T-helper 9 cell (primary cell): Measurements from ENCODE around the gene FSD1L.

Experiments used
- DNase-seq: peaks from one replicate; pipeline ENCODE4 v3.0.0-alpha.2; 2020

Gene FSD1L

GRCh38 chr9:105436783-105437182, 11.1 kb upstream of the FSD1L start:
- no peak for DNase-seq

- no peak for DNase-seq
Observed at GRCh38 chr9:105437704-105438103, 10.1 kb upstream of the FSD1L start.

GRCh38 chr9:105438141-105438806, 9.6 kb upstream of the FSD1L start:
- no peak for DNase-seq

- no peak for DNase-seq
Observed at GRCh38 chr9:105439428-105439827, 8.4 kb upstream of the FSD1L start.

- no peak for DNase-seq
Observed at GRCh38 chr9:105441616-105442160, 6.1 kb upstream of the FSD1L start.

GRCh38 chr9:105443121-105443520, 4.7 kb upstream of the FSD1L start:
- DNase-seq = no peak

GRCh38 chr9:105444130-105444529, 3.7 kb upstream of the FSD1L start:
- DNase-seq = no peak

GRCh38 chr9:105445203-105445881, 2.5 kb upstream of the FSD1L start:
- DNase-seq = no peak

- DNase-seq = no peak
Observed at GRCh38 chr9:105447386-105447813, 434 bp upstream of the FSD1L start.

GRCh38 chr9:105449081-105449480, 1.2 kb downstream of the FSD1L start:
- no peak for DNase-seq

GRCh38 chr9:105452185-105452584, 4.4 kb downstream of the FSD1L start:
- DNase-seq = no peak

GRCh38 chr9:105455836-105456475, 8.1 kb downstream of the FSD1L start:
- DNase-seq = no peak

GRCh38 chr9:105457560-105458294, 9.9 kb downstream of the FSD1L start:
- no peak for DNase-seq

GRCh38 chr9:105458404-105458803, 10.6 kb downstream of the FSD1L start:
- no peak for DNase-seq

GRCh38 chr9:105459336-105459735, 11.5 kb downstream of the FSD1L start:
- DNase-seq = no peak

GRCh38 chr9:105466898-105467455, 19.1 kb downstream of the FSD1L start:
- no peak for DNase-seq

- DNase-seq = no peak
Observed at GRCh38 chr9:105468875-105469274, 21.0 kb downstream of the FSD1L start.

GRCh38 chr9:105473221-105473620, 25.4 kb downstream of the FSD1L start:
- no peak for DNase-seq

- DNase-seq = no peak
Observed at GRCh38 chr9:105475302-105475701, 27.5 kb downstream of the FSD1L start.

GRCh38 chr9:105479846-105480245, 32.0 kb downstream of the FSD1L start:
- no peak for DNase-seq

- DNase-seq = no peak
Observed at GRCh38 chr9:105483618-105484017, 35.8 kb downstream of the FSD1L start.

GRCh38 chr9:105484226-105484625, 36.4 kb downstream of the FSD1L start:
- DNase-seq = no peak

- DNase-seq = no peak
Observed at GRCh38 chr9:105485131-105485530, 37.3 kb downstream of the FSD1L start.
